ENCODE results near the gene PKMYT1. TPM values are rescaled to one million over a fixed set of nuclear protein-coding genes. Genes with fewer than 3 reads are reported as not detected.

PKMYT1 gene
- 5.0 and 6.6 TPM in 2 replicates for total RNA-seq

GRCh38 chr16:2980227-2981176, at the start of gene PKMYT1:
Gene PKMYT1, minus strand, starts transcription at chr16:2980446. Its CDS starts 789 bp downstream, at chr16:2979657.

GRCh38 chr16:3023669-3024478, 43.6 kb upstream of the PKMYT1 start, which contains the start of the genes HCFC1R1 and THOC6:
Gene HCFC1R1, minus strand, starts transcription at chr16:3023942. Its CDS starts 1 bp downstream, at chr16:3023941.
Gene THOC6, plus strand, starts transcription at chr16:3024035. Its CDS starts 292 bp downstream, at chr16:3024327.

GRCh38 chr16:3020247-3020603, 40.0 kb upstream of the PKMYT1 start, which contains the start of gene TNFRSF12A:
Gene TNFRSF12A, plus strand, starts transcription at chr16:3020368. Its CDS starts 30 bp downstream, at chr16:3020398.

GRCh38 chr16:3017794-3018506, 37.7 kb upstream of the PKMYT1 start, which contains the start of gene CLDN6:
Gene CLDN6, minus strand, starts transcription at chr16:3018183. Its CDS starts 2,162 bp downstream, at chr16:3016021.

GRCh38 chr16:3012828-3013420, 32.7 kb upstream of the PKMYT1 start, which contains the start of gene CLDN9:
Gene CLDN9, plus strand, starts transcription at chr16:3012923. Its CDS starts 440 bp downstream, at chr16:3013363.

GRCh38 chr16:2968738-2969544, 11.3 kb downstream of the PKMYT1 start, which contains the start of gene PAQR4:
Gene PAQR4, plus strand, starts transcription at chr16:2969348. Its CDS starts 327 bp downstream, at chr16:2969675.

GRCh38 chr16:2963723-2964474, 16.3 kb downstream of the PKMYT1 start, which contains the start of gene KREMEN2:
Gene KREMEN2, plus strand, starts transcription at chr16:2964275. Its CDS starts 246 bp downstream, at chr16:2964521.

Other genes with a start within 250 kb of the PKMYT1 start
- gene SRRM2, start 227.8 kb downstream of the PKMYT1 start, total RNA-seq, result 25.3 and 76.9 TPM in 2 replicates
- gene ELOB, start 203.2 kb downstream of the PKMYT1 start, total RNA-seq, result 227 and 361 TPM in 2 replicates
- gene PRSS33, start 192.9 kb downstream of the PKMYT1 start, total RNA-seq, result not detected in 2 replicates
- gene PRSS41, start 182.0 kb downstream of the PKMYT1 start, total RNA-seq, result not detected in 2 replicates
- gene PRSS21, start 163.2 kb downstream of the PKMYT1 start, total RNA-seq, result 0.32 and 1.7 TPM in 2 replicates
- 0.44 and 0.65 TPM in 2 replicates for gene ZG16B, start 150.1 kb downstream of the PKMYT1 start, total RNA-seq
- gene PRSS22, start 122.3 kb downstream of the PKMYT1 start, total RNA-seq, result not detected in 2 replicates
- gene FLYWCH2, start 97.2 kb downstream of the PKMYT1 start, total RNA-seq, result 32.2 and 59.3 TPM in 2 replicates
- gene FLYWCH1, start 68.5 kb downstream of the PKMYT1 start, total RNA-seq, result 31.2 and 36.3 TPM in 2 replicates
- not detected in 2 replicates for gene KREMEN2, start 16.2 kb downstream of the PKMYT1 start, total RNA-seq
- gene PAQR4, start 11.1 kb downstream of the PKMYT1 start, total RNA-seq, result 11.3 and 13.3 TPM in 2 replicates
- gene CLDN9, start 32.5 kb upstream of the PKMYT1 start, total RNA-seq, result not detected in 2 replicates
- gene CLDN6, start 37.7 kb upstream of the PKMYT1 start, total RNA-seq, result 0.25 TPM in 1 of 2 replicates, not detected in the other
- 61.0 and 186 TPM in 2 replicates for gene TNFRSF12A, start 39.9 kb upstream of the PKMYT1 start, total RNA-seq
- 3.8 and 6.0 TPM in 2 replicates for gene HCFC1R1, start 43.5 kb upstream of the PKMYT1 start, total RNA-seq
- 18.6 and 24.1 TPM in 2 replicates for gene THOC6, start 43.6 kb upstream of the PKMYT1 start, total RNA-seq
- gene BICDL2, start 56.5 kb upstream of the PKMYT1 start, total RNA-seq, result not detected in 2 replicates
- gene MMP25, start 66.1 kb upstream of the PKMYT1 start, total RNA-seq, result under 0.01 and 0.06 TPM in 2 replicates
- gene IL32, start 85.2 kb upstream of the PKMYT1 start, total RNA-seq, result 105 and 319 TPM in 2 replicates
- not detected in 2 replicates for gene ZSCAN10, start 118.8 kb upstream of the PKMYT1 start, total RNA-seq
- gene ZNF205, start 132.1 kb upstream of the PKMYT1 start, total RNA-seq, result 15.6 and 27.2 TPM in 2 replicates
- gene ZNF213, start 154.6 kb upstream of the PKMYT1 start, total RNA-seq, result 4.2 and 7.5 TPM in 2 replicates
- gene OR1F1, start 207.8 kb upstream of the PKMYT1 start, total RNA-seq, result not detected in 2 replicates